HUES6 (cell line): ENCODE measurements around the gene BAHCC1.
"Not testable (repeated sequence)": the region's sequence is repeated elsewhere in the genome, so short reads cannot be mapped to it uniquely, and the experiment has no call there.

ENCODE experiments used
- H3K27ac ChIP-seq: 2 replicates; pipeline ENCODE4 v1.7.0; 2013; ENCODE audit warnings: low read depth, mild to moderate bottlenecking, low read length, inconsistent platforms
- H3K27me3 ChIP-seq: 2 replicates; pipeline ENCODE4 v1.6.1; 2013; ENCODE audit warnings: low read length; ENCODE audit not compliant: control insufficient read depth, insufficient read depth
- H3K36me3 ChIP-seq: 2 replicates; pipeline ENCODE4 v1.6.1; 2013; ENCODE audit warnings: low read length; ENCODE audit not compliant: control insufficient read depth, insufficient read depth
- H3K4me1 ChIP-seq: 2 replicates; pipeline ENCODE4 v1.6.1; 2013; ENCODE audit warnings: low read length; ENCODE audit not compliant: control insufficient read depth, insufficient read depth
- H3K4me3 ChIP-seq: 2 replicates; pipeline ENCODE4 v1.5.1; 2013; ENCODE audit warnings: low read depth, low read length
- H3K9ac ChIP-seq: one replicate; pipeline ENCODE4 v1.6.1; 2013; ENCODE audit warnings: mild to moderate bottlenecking, low read length
- H3K9me3 ChIP-seq: 2 replicates; pipeline ENCODE4 v1.6.1; 2013; ENCODE audit warnings: low read depth, low read length; ENCODE audit not compliant: control insufficient read depth, insufficient read depth

Gene BAHCC1

GRCh38 chr17:81419319-81419885 lies 24.1 kb downstream of the BAHCC1 start:
- Histone ChIP-seq H3K4me1 (peaks cover 29% of the 10 kb centered on the region), H3K36me3 (no peaks in the 10 kb centered on the region), H3K4me3 (peak overlapping the region; percentile 35; the same call in 1 of the 2 replicates), H3K9ac (no peak overlapping the region), H3K27ac (0 out of 2 replicates have a peak overlapping the region, but pooled peaks have one; percentile 43), H3K9me3 (no peaks in the 10 kb centered on the region), H3K27me3 (no peaks in the 10 kb centered on the region)

DNA sequence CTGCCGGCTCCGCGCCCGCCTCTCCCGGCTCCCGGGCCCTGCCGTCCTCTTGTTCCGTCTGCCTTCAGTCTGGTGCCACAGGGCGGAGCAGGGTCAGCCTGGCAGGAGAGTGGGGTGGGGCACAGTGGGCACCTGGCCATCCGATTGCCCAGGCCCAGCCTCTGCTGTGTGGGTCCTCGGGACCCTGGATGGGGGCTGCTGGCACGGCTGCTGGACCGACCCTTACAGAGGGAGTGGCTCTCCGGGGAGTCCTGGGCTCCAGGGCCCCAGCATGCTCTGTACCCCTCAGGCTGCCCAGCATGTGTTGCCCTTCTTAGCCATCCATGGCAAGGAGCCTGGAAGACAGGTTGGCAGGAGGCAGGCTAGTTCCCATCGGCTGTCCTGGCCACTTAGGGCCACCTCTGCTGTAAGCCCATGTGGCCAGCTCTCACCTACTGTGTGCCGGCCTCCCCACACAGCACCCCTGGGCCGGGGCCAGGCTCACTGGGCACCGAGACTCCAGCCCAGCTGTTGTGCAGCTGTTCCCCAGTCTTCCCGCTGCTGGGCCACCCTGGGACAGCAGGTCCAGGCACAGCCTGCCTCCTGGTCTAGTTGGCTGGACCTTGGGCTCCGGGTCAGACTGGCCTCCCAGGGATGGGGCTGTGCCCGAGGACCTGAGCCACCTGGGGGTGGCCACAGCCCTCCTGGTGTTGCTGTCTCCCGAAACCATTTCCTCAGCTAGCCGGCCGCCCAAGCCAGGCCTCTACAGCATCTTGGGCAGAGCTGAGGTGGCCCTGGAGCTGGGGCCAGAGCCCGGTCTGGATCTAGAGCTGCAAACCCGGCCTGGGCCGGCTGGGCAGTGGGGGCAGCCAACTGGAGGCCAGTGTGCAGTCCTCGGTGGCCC lies 24.9 kb downstream of the BAHCC1 start:
- peaks cover 29% of the 10 kb centered on the region for H3K4me1 ChIP-seq
- no peaks in the 10 kb centered on the region for H3K36me3 ChIP-seq
- H3K9ac ChIP-seq: peak overlapping the region; percentile 25
- H3K27me3 ChIP-seq: no peaks in the 10 kb centered on the region
- H3K9me3 ChIP-seq: no peaks in the 10 kb centered on the region
- peak overlapping the region; percentile 46; the same call in 1 of the 2 replicates for H3K27ac ChIP-seq
- no peak overlapping the region for H3K4me3 ChIP-seq

DNA sequence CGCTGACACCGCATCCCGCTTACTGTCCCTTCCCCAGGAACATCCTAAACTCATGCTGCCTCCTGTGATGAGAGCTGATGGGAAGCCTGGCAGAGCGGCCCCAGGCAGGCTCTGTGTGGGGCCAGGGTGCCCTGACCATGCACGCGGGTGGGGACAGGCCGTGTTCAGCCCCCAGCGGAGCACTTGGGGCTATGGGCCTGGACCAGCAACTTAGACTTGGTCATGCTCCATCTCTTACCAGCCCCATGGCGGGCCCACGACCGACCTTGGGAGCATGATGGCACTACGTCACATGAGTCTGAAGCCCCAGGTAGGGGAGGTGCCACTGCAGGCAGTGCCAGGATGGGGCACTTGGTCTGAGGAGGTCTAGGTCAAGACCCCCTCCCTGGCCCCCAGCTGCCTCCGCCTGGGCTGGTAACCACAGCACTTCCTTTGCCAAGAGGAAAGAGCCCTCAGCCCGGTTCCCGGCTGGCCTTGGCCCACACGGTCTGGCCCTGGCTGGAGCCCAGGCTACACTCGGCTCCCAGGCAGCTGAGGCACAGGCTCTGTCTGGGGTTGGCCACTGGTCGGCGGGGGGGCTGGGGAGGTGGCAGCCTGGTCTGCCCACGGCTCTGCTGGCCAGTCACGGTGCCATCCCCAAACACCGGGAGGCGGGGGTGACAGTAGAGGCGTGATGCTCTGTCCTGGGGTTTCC lies 25.7 kb downstream of the BAHCC1 start:
- no peaks in the 10 kb centered on the region for H3K27me3 ChIP-seq
- no peaks in the 10 kb centered on the region for H3K36me3 ChIP-seq
- H3K27ac ChIP-seq: no peak overlapping the region
- H3K9ac ChIP-seq: no peak overlapping the region
- peaks cover 5% of the 10 kb centered on the region; the same call in 1 of the 2 replicates for H3K9me3 ChIP-seq
- peaks cover 29% of the 10 kb centered on the region for H3K4me1 ChIP-seq
- H3K4me3 ChIP-seq: no peak overlapping the region

GRCh38 chr17:81422776-81423697 lies 27.8 kb downstream of the BAHCC1 start:
- Histone ChIP-seq H3K27me3 (no peaks in the 10 kb centered on the region), H3K4me1 (peaks cover 29% of the 10 kb centered on the region), H3K4me3 (no peak overlapping the region), H3K36me3 (no peaks in the 10 kb centered on the region), H3K9me3 (peaks cover 6% of the 10 kb centered on the region; the same call in 1 of the 2 replicates), H3K9ac (peak overlapping the region; percentile 64), H3K27ac (peak overlapping the region; percentile 77; the same call in 1 of the 2 replicates)

GRCh38 chr17:81423698-81424071 lies 28.4 kb downstream of the BAHCC1 start:
- peak overlapping the region; percentile 77; the same call in 1 of the 2 replicates for H3K27ac ChIP-seq
- peaks cover 6% of the 10 kb centered on the region; the same call in 1 of the 2 replicates for H3K9me3 ChIP-seq
- no peak overlapping the region for H3K4me3 ChIP-seq
- no peaks in the 10 kb centered on the region for H3K27me3 ChIP-seq
- H3K36me3 ChIP-seq: no peaks in the 10 kb centered on the region
- peaks cover 28% of the 10 kb centered on the region for H3K4me1 ChIP-seq
- H3K9ac ChIP-seq: peak overlapping the region; percentile 44

DNA sequence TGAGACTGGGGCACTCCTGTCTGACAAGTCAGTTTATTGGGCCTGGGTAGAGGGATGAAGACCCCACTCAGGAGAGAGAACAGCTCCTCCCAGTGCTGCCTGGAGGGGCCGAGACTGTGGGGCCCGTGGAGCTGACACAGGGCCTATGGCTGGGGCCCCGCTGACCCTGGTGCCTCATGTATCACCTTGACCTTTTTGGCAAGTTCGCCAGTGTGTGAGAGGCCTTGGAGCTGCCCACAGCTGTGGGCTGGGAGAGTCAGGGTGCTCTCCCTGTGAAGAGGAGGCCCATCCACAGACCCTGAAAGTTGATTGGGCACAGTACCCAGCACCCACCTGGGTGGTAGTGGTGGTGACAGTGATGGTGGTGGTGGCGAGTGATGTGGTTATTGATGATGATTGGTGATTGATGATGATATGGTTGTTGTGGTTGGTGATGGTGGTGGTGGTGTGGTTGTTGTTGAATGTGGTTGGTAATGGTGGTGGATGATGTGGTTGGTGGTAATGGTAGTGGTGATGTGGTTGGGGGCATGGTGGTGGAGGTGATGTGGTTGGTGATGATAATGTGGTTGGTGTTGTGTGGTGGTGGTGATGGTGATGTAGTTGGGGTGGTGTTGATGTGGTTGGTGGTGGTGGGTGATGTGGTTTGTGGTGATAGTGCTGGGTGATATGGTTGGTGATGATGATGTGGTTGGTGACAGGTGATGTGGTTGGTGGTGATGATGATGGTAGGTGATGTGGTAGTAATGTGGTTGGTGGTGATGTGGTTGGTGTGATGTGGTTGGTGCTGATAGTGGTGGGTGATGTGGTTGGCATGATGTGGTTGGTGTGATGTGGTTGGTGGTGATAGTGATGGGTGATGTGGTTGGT lies 29.1 kb downstream of the BAHCC1 start:
- peaks cover 6% of the 10 kb centered on the region; the same call in 1 of the 2 replicates for H3K9me3 ChIP-seq
- no peak overlapping the region for H3K4me3 ChIP-seq
- peaks cover 23% of the 10 kb centered on the region for H3K4me1 ChIP-seq
- no peak overlapping the region for H3K27ac ChIP-seq
- H3K36me3 ChIP-seq: no peaks in the 10 kb centered on the region
- no peaks in the 10 kb centered on the region for H3K27me3 ChIP-seq
- H3K9ac ChIP-seq: no peak overlapping the region

DNA sequence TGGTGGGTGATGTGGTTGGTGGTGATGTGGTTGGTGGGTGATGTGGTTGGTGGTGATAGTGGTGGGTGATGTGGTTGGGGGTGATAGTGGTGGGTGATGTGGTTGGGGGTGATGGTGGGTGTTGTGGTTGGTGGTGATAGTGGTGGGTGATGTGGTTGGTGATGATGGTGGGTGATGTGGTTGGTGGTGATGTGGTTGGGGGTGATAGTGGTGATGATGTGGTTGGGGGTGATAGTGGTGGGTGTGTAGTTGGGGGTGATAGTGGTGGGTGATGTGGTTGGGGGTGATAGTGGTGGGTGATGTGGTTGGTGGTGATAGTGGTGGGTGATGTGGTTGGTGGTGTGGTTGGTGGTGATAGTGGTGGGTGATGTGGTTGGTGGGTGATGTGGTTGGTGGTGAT lies 29.8 kb downstream of the BAHCC1 start:
- H3K9ac ChIP-seq, H3K4me3 ChIP-seq, H3K9me3 ChIP-seq, H3K36me3 ChIP-seq, H3K27me3 ChIP-seq, H3K27ac ChIP-seq: not testable (repeated sequence)
- H3K4me1 ChIP-seq: peaks cover 22% of the 10 kb centered on the region

DNA sequence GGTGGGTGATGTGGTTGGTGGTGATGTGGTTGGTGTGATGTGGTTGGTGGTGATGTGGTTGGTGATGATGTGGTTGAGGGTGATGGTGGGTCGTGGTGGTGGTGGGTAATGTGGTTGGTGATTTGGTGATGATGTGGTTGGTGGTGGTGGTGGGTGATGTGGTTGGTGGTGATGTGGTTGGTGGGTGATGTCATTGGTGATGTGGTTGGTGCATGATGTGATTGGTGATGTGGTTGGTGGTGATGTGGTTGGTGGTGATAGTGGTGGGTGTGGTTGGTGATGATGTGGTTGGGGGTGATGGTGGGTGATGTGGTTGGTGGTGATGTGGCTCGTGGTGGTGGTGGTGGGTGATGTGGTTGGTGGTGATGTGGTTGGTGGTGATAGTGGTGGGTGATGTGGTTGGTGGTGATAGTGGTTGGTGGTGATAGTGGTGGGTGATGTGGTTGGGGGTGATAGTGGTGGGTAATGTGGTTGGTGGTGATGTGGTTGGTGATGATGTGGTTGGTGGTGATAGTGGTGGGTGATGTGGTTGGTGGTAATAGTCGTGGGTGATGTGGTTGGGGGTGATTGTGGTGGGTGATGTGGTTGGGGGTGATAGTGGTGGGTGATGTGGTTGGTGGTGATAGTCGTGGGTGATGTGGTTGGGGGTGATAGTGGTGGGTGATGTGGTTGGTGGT lies 30.6 kb downstream of the BAHCC1 start:
- H3K27ac ChIP-seq, H3K36me3 ChIP-seq, H3K4me3 ChIP-seq, H3K9me3 ChIP-seq, H3K27me3 ChIP-seq, H3K9ac ChIP-seq: not testable (repeated sequence)
- H3K4me1 ChIP-seq: peaks cover 20% of the 10 kb centered on the region

DNA sequence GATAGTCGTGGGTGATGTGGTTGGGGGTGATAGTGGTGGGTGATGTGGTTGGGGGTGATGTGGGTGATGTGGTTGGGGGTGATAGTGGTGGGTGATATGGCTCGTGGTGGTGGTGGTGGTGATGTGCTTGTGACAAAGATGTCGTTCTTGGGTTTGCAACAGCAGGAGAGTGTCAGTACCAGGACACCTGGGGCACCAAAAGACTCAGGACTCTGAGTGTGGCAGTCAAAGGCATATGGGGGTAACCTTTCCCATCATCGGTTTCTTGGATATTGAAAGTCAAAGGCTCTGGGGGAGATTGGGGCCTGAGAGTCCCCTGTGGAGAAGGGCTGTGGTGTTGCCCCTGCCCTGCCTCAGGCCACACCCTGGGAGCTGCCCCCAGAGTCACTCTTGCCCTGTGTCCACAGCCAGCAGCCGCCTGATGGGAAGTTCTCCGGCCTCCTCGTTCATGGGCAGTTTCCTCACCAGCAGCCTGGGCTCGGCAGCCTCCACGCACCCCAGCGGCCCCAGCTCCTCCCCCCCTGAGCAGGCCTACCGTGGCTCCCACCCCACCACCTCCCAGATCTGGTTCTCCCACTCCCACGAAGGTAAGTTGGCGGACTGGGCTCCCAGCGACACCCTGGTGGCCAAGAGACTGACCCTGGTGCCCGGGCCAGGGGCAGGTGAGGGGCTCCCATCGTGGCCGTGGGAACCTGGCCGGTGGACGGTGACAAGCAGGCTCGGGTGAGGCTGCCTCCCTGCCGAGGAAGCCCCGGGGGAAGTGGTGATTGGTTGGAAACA lies 31.3 kb downstream of the BAHCC1 start:
- Histone ChIP-seq H3K36me3 (no peaks in the 10 kb centered on the region), H3K27me3 (no peaks in the 10 kb centered on the region), H3K9me3 (peaks cover 6% of the 10 kb centered on the region; the same call in 1 of the 2 replicates), H3K4me3 (no peak overlapping the region), H3K27ac (no peak overlapping the region), H3K9ac (no peak overlapping the region), H3K4me1 (peaks cover 20% of the 10 kb centered on the region)
